Liver (tissue), 9 donors: ENCODE results near the gene SIGLEC1. TPM values are rescaled to one million over a fixed set of nuclear protein-coding genes. Genes with fewer than 3 reads are reported as not detected.

ENCODE experiments used
- DNase-seq: peaks from one replicate; pipeline ENCODE4 v3.0.0-alpha.2; 2017; ENCODE audit warnings: low spot score
- H3K27ac ChIP-seq, 2 donors: one replicate each; pipeline ENCODE4 v1.7.0; 2013; ENCODE audit warnings: inconsistent platforms in 2 of 2, low read length in 2 of 2, control low read depth in 1 of 2, low read depth in 1 of 2, mild to moderate bottlenecking in 1 of 2
- H3K27me3 ChIP-seq, 4 donors: one replicate each; pipeline versions ENCODE4 v1.6.1 to v1.7.0; 2013; ENCODE audit warnings: low read length in 3 of 4, inconsistent platforms in 1 of 4, mild to moderate bottlenecking in 1 of 4, moderate library complexity in 1 of 4; ENCODE audit not compliant: control insufficient read depth in 4 of 4, insufficient read depth in 4 of 4
- H3K36me3 ChIP-seq, 4 donors: one replicate each; pipeline versions ENCODE4 v1.6.1 to v1.7.0; 2013; ENCODE audit warnings: low read length in 3 of 4, mild to moderate bottlenecking in 3 of 4, low read depth in 1 of 4, moderate library complexity in 1 of 4; ENCODE audit not compliant: control insufficient read depth in 4 of 4, insufficient read depth in 3 of 4
- H3K4me1 ChIP-seq, 4 donors: one replicate each; pipeline versions ENCODE4 v1.6.1 to v1.7.0; 2013; ENCODE audit warnings: low read length in 3 of 4, mild to moderate bottlenecking in 3 of 4, moderate library complexity in 1 of 4; ENCODE audit not compliant: control insufficient read depth in 4 of 4, insufficient read depth in 4 of 4
- H3K4me3 ChIP-seq, 3 donors: one replicate each; pipeline versions ENCODE4 v1.6.1 to v1.7.0; 2013; ENCODE audit warnings: low read length in 3 of 3, control low read depth in 1 of 3, low read depth in 1 of 3, mild to moderate bottlenecking in 1 of 3
- H3K9ac ChIP-seq, 2 donors: one replicate each; pipeline ENCODE4 v1.7.0; 2013; ENCODE audit warnings: low read length in 2 of 2, mild to moderate bottlenecking in 2 of 2, moderate library complexity in 2 of 2, control low read depth in 1 of 2, low read depth in 1 of 2
- H3K9me3 ChIP-seq, 4 donors: one replicate each; pipeline versions ENCODE4 v1.6.1 to v1.7.0; 2013; ENCODE audit warnings: low read length in 3 of 4; ENCODE audit not compliant: control insufficient read depth in 4 of 4
- EGR1 ChIP-seq, 2 donors: IDR thresholded peaks; 2 replicates each; pipeline ENCODE4 v1.6.1; 2016 to 2018; ENCODE audit warnings: antibody characterized with exemption in 2 of 2, low read depth in 2 of 2
- FOXA1 ChIP-seq: IDR thresholded peaks from 2 replicates; pipeline ENCODE4 v1.6.1; 2016; ENCODE audit warnings: antibody characterized with exemption
- GABPA ChIP-seq, 2 donors: IDR thresholded peaks in 1 of 2; conservative IDR thresholded peaks in 1 of 2; 2 replicates each; pipeline ENCODE4 v1.6.1; 2016; ENCODE audit warnings: antibody characterized with exemption in 2 of 2, mild to moderate bottlenecking in 1 of 2, moderate library complexity in 1 of 2
- JUND ChIP-seq, 2 donors: IDR thresholded peaks; 2 replicates each; pipeline ENCODE4 v1.6.1; 2016; ENCODE audit warnings: antibody characterized with exemption in 2 of 2
- NR2F2 ChIP-seq: IDR thresholded peaks from 2 replicates; pipeline ENCODE4 v1.6.1; 2016; ENCODE audit warnings: antibody characterized with exemption
- RAD21 ChIP-seq, 2 donors: IDR thresholded peaks; 2 replicates each; pipeline ENCODE4 v1.6.1; 2016; ENCODE audit warnings: antibody characterized with exemption in 2 of 2, mild to moderate bottlenecking in 2 of 2
- RXRA ChIP-seq, 2 donors: IDR thresholded peaks; 2 replicates each; pipeline ENCODE4 v1.6.1; 2017 to 2018; ENCODE audit warnings: antibody characterized with exemption in 2 of 2, mild to moderate bottlenecking in 1 of 2
- SP1 ChIP-seq: IDR thresholded peaks from 2 replicates; pipeline ENCODE4 v1.6.1; 2018; ENCODE audit warnings: antibody characterized with exemption, mild to moderate bottlenecking
- TAF1 ChIP-seq: conservative IDR thresholded peaks from 2 replicates; pipeline ENCODE4 v1.6.1; 2016; ENCODE audit warnings: antibody characterized with exemption, mild to moderate bottlenecking
- YY1 ChIP-seq: IDR thresholded peaks from 2 replicates; pipeline ENCODE4 v1.6.1; 2016; ENCODE audit warnings: antibody characterized with exemption, mild to moderate bottlenecking
- WGBS: extraction: QIAGEN DNeasy Blood & Tissue Kit; methylation state at CpG from one replicate; pipeline ENCODE4 v1.1.7; 2013; 5-methylcytosine and 5-hydroxymethylcytosine counted together
- polyA plus RNA-seq, 2 donors: library from polyadenylated mRNA; stranded (reverse) in 1 of 2; unstranded in 1 of 2; fragments of 200-250 nt in 1 of 2; fragments of >200 nt in 1 of 2; fragmentation: Nextera tagmentation in 1 of 2; extraction: Ambion mirVana in 1 of 2; gene quantifications; one replicate each; pipeline versions ENCODE4 v1.2.1 to v1.2.3, GENCODE V29; 2013 to 2015
- total RNA-seq, 2 donors: library from RNA; depleted of rRNA; stranded (reverse); fragments of >200 nt; gene quantifications; one replicate each; pipeline ENCODE4 v1.2.3, GENCODE V29; 2014
- TF ChIP-seq, protein P1 (sequence below): IDR thresholded peaks from 2 replicates; pipeline ENCODE4 v1.6.1; 2016; ENCODE audit warnings: antibody characterized with exemption, mild to moderate bottlenecking
- TF ChIP-seq, protein P2 (sequence below): fragments of 150-350 bp; IDR thresholded peaks from 2 replicates; pipeline ENCODE4 v1.5.1; 2017; ENCODE audit warnings: improper control_type of control experiment, low read depth, low read length; ENCODE audit not compliant: missing input control
- TF ChIP-seq, protein P3 (sequence below): IDR thresholded peaks from 2 replicates; pipeline ENCODE4 v1.6.1; 2016; ENCODE audit warnings: antibody characterized with exemption
- TF ChIP-seq, protein P4 (sequence below): IDR thresholded peaks from 2 replicates; pipeline ENCODE4 v1.6.1; 2016; ENCODE audit warnings: antibody characterized with exemption
- donor health status: healthy.
- donor health status: healthy.
- donor health status: healthy.
- donor health status: healthy.
- donor health status: healthy.

Gene SIGLEC1
- total and polyA plus RNA-seq, 4 donors, result 2.3 to 7.8 (median 7.1) TPM

DNA sequence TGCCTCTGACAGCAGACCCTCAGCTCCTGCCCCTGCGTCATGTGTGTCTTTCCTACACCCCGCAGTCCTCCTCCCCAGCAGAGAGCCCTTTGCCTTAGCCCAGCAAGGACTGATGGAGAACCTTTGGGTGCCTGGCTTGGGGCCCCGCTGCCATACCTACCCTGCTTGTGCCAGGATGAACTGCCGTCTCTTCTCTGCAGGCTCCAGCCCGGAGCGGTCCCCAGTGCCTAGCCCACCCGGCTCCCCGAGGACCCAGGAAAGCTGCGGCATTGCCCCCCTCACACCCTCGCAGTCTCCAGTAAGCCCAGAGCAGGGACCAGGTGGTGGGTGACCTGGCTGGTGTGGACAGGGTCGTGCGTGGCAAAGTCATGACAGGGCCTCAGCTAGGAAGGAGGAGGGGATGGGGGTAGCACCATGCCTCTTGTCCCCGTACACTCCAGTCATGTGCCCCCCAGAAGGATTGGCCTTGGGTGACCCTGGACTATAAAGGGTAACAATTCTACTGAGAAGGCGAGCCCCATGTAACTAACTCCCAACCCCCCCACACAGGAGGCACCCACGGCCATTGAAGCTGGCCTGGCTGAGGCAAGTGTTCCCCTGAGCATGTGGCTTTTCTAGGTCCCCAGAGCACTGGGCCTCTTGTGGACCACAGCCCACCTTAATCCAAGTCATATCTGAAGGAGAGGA is 28.4 kb upstream of the SIGLEC1 start (continued):
- TF ChIP-seq, protein P1, sequence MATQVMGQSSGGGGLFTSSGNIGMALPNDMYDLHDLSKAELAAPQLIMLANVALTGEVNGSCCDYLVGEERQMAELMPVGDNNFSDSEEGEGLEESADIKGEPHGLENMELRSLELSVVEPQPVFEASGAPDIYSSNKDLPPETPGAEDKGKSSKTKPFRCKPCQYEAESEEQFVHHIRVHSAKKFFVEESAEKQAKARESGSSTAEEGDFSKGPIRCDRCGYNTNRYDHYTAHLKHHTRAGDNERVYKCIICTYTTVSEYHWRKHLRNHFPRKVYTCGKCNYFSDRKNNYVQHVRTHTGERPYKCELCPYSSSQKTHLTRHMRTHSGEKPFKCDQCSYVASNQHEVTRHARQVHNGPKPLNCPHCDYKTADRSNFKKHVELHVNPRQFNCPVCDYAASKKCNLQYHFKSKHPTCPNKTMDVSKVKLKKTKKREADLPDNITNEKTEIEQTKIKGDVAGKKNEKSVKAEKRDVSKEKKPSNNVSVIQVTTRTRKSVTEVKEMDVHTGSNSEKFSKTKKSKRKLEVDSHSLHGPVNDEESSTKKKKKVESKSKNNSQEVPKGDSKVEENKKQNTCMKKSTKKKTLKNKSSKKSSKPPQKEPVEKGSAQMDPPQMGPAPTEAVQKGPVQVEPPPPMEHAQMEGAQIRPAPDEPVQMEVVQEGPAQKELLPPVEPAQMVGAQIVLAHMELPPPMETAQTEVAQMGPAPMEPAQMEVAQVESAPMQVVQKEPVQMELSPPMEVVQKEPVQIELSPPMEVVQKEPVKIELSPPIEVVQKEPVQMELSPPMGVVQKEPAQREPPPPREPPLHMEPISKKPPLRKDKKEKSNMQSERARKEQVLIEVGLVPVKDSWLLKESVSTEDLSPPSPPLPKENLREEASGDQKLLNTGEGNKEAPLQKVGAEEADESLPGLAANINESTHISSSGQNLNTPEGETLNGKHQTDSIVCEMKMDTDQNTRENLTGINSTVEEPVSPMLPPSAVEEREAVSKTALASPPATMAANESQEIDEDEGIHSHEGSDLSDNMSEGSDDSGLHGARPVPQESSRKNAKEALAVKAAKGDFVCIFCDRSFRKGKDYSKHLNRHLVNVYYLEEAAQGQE, result no peak
- no peak for TF ChIP-seq SP1
- TF ChIP-seq, protein P2, sequence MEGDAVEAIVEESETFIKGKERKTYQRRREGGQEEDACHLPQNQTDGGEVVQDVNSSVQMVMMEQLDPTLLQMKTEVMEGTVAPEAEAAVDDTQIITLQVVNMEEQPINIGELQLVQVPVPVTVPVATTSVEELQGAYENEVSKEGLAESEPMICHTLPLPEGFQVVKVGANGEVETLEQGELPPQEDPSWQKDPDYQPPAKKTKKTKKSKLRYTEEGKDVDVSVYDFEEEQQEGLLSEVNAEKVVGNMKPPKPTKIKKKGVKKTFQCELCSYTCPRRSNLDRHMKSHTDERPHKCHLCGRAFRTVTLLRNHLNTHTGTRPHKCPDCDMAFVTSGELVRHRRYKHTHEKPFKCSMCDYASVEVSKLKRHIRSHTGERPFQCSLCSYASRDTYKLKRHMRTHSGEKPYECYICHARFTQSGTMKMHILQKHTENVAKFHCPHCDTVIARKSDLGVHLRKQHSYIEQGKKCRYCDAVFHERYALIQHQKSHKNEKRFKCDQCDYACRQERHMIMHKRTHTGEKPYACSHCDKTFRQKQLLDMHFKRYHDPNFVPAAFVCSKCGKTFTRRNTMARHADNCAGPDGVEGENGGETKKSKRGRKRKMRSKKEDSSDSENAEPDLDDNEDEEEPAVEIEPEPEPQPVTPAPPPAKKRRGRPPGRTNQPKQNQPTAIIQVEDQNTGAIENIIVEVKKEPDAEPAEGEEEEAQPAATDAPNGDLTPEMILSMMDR, result no peak
- no peak for TF ChIP-seq EGR1 (IDR thresholded peaks at IDR 0.05; ENCODE audit: low read depth in 2 of 2)

DNA sequence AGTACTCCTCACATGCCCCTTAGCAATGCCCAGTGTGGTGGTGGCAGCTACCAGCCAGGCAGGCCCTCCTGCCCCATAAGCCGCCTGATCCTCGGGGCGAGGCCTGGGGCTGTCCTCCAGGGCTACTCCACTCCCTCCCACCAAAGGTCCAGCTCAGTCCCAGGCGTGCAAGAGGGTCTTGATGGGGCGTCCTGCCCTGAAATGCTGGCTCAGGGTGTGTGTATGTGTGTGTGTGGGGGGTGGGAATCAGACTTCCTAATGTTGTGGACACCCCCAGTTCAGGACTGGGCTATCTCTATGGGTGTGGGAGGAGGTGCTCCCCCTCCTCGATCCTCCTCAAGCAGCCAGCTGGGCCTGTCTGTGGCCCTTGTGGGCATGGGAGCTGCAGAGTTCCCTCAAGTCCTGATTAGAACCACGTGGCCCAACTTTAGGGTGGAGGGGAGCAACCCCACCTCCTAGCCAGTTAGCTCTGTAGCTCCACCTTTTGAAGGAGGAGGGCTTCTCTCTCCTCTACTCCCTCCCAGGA is 27.6 kb upstream of the SIGLEC1 start:
- Histone ChIP-seq H3K4me1 (peaks cover 5 to 12% (median 8%) of the 10 kb centered on the region in 4 donors), H3K9ac (no peak overlapping the region), H3K4me3 (no peak overlapping the region), H3K27ac (no peak overlapping the region), H3K27me3 (no peaks in the 10 kb centered on the region), H3K9me3 (no peaks in the 10 kb centered on the region), H3K36me3 (no peaks in the 10 kb centered on the region)
- DNase-seq, result no peak
- 89% methylated on average over 7 of the region's 7 CpGs for WGBS
- TF ChIP-seq RAD21 (IDR thresholded peaks at IDR 0.05) (no peak), FOXA1 (no peak), TAF1 (no peak), NR2F2 (no peak), EGR1 (IDR thresholded peaks at IDR 0.05; ENCODE audit: low read depth in 2 of 2) (no peak), RXRA (IDR thresholded peaks at IDR 0.05) (no peak), YY1 (no peak), GABPA (IDR thresholded peaks at IDR 0.05 in 1 of 2, conservative IDR thresholded peaks at IDR 0.05 in 1 of 2) (no peak), JUND (IDR thresholded peaks at IDR 0.05) (no peak)
- TF ChIP-seq, protein P3, sequence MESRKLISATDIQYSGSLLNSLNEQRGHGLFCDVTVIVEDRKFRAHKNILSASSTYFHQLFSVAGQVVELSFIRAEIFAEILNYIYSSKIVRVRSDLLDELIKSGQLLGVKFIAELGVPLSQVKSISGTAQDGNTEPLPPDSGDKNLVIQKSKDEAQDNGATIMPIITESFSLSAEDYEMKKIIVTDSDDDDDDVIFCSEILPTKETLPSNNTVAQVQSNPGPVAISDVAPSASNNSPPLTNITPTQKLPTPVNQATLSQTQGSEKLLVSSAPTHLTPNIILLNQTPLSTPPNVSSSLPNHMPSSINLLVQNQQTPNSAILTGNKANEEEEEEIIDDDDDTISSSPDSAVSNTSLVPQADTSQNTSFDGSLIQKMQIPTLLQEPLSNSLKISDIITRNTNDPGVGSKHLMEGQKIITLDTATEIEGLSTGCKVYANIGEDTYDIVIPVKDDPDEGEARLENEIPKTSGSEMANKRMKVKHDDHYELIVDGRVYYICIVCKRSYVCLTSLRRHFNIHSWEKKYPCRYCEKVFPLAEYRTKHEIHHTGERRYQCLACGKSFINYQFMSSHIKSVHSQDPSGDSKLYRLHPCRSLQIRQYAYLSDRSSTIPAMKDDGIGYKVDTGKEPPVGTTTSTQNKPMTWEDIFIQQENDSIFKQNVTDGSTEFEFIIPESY, result no peak
- TF ChIP-seq, protein P2, result no peak
- TF ChIP-seq, protein P4, sequence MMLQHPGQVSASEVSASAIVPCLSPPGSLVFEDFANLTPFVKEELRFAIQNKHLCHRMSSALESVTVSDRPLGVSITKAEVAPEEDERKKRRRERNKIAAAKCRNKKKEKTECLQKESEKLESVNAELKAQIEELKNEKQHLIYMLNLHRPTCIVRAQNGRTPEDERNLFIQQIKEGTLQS, result no peak
- TF ChIP-seq, protein P1, result no peak
